Esophagus muscularis mucosa (tissue), 3 donors: ENCODE data around the gene IGLL1.
"Not testable (repeated sequence)": the region's sequence is repeated elsewhere in the genome, so short reads cannot be mapped to it uniquely, and the experiment has no call there.

Experiments
- EP300 ChIP-seq: sonication (generic); formaldehyde crosslinking; IDR thresholded peaks from one replicate; pipeline ENCODE4 v1.6.1; 2017; ENCODE audit warnings: antibody characterized with exemption
- TF ChIP-seq, protein P1 (sequence below), 3 experiments: fragments of 200-600 bp in 2 of 3; fragments of 450-650 bp in 1 of 3; sonication (generic) in 2 of 3; IDR thresholded peaks; one replicate each; pipeline ENCODE4 v1.5.1; 2017 to 2019; ENCODE audit warnings: antibody characterized with exemption in 3 of 3, mild to moderate bottlenecking in 2 of 3, moderate library complexity in 1 of 3

DNA sequence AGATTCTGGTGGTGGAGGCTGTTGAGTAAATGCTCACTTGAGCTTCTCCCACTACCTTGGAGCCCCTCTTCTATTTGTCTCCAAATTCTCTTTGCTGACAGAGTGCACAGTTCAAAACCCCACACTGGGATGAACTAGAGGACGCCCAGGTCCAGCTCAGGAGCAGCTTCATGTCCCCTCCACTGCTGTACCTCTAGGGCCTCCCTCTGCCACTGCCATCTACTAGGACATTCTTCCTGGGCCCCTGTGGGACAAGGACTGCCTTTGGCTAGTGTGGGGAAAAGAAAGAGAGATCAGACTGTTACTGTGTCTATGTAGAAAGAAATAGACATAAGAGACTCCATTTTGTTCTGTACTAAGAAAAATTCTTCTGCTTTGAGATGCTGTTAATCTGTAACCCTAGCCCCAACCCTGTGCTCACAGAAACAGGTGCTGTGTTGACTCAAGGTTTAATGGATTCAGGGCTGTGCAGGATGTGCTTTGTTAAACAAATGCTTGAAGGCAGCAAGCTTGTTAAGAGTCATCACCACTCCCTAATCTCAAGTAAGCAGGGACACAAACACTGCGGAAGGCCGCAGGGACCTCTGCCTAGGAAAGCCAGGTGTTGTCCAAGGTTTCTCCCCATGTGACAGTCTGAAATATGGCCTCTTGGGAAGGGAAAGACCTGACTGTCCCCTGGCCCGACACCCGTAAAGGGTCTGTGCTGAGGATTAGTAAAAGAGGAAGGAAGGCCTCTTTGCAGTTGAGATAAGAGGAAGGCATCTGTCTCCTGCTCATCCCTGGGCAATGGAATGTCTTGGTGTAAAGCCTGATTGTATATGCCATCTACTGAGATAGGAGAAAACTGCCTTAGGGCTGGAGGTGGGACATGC lies 44.1 kb downstream of the IGLL1 start:
- TF ChIP-seq, protein P1, sequence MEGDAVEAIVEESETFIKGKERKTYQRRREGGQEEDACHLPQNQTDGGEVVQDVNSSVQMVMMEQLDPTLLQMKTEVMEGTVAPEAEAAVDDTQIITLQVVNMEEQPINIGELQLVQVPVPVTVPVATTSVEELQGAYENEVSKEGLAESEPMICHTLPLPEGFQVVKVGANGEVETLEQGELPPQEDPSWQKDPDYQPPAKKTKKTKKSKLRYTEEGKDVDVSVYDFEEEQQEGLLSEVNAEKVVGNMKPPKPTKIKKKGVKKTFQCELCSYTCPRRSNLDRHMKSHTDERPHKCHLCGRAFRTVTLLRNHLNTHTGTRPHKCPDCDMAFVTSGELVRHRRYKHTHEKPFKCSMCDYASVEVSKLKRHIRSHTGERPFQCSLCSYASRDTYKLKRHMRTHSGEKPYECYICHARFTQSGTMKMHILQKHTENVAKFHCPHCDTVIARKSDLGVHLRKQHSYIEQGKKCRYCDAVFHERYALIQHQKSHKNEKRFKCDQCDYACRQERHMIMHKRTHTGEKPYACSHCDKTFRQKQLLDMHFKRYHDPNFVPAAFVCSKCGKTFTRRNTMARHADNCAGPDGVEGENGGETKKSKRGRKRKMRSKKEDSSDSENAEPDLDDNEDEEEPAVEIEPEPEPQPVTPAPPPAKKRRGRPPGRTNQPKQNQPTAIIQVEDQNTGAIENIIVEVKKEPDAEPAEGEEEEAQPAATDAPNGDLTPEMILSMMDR (IDR thresholded peaks at IDR 0.05), result not testable (repeated sequence)
- not testable (repeated sequence) for TF ChIP-seq EP300
